ENCODE results near the gene ERCC8.

DNA sequence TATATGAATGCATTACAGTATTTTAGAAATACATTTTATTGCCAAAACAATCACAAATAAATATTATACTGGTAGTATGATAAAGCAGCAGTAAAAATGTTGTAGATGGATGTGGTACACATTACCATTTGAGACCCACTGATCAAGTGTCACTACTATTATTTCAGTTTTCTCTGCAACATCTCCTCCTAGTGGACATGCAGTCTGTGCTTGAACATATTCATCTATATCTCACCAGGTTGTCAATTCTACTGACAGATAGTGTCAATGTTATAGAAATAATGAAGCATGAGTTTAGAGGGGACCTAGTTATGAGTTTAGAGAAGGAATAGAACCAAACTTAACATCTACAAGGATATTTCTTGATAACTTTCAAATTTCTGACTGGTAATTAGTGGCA is 61.6 kb downstream of the ERCC8 start:
- TF ChIP-seq, protein P1, sequence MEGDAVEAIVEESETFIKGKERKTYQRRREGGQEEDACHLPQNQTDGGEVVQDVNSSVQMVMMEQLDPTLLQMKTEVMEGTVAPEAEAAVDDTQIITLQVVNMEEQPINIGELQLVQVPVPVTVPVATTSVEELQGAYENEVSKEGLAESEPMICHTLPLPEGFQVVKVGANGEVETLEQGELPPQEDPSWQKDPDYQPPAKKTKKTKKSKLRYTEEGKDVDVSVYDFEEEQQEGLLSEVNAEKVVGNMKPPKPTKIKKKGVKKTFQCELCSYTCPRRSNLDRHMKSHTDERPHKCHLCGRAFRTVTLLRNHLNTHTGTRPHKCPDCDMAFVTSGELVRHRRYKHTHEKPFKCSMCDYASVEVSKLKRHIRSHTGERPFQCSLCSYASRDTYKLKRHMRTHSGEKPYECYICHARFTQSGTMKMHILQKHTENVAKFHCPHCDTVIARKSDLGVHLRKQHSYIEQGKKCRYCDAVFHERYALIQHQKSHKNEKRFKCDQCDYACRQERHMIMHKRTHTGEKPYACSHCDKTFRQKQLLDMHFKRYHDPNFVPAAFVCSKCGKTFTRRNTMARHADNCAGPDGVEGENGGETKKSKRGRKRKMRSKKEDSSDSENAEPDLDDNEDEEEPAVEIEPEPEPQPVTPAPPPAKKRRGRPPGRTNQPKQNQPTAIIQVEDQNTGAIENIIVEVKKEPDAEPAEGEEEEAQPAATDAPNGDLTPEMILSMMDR (IDR thresholded peaks at IDR 0.05), result no peak
- TF ChIP-seq POLR2A (IDR thresholded peaks at IDR 0.05), result no peak

Measured in lower leg skin (tissue), 3 donors.